ENCODE data around the gene HAPLN3. TPM values are rescaled to one million over a fixed set of nuclear protein-coding genes. Genes with fewer than 3 reads are reported as not detected.

Gene HAPLN3
- total RNA-seq, 1 experiment from 2014 or later, result 8.8 TPM

- peak; percentile 55 for DNase-seq
- Mint-ChIP-seq H3K27ac (ENCODE audit: unreplicated experiment) (no peak overlapping the region), H3K36me3 (ENCODE audit: insufficient read depth, unreplicated experiment) (no peaks in the 10 kb centered on the region), H3K4me1 (ENCODE audit: low read depth, unreplicated experiment) (no peaks in the 10 kb centered on the region), H3K4me3 (ENCODE audit: low read depth, unreplicated experiment) (no peak overlapping the region), H3K9me3 (ENCODE audit: low read depth, unreplicated experiment) (no peaks in the 10 kb centered on the region), H3K27me3 (ENCODE audit: unreplicated experiment) (peaks cover 51% of the 10 kb centered on the region)
- peak; percentile 69 for TF ChIP-seq CTCF (IDR thresholded peaks at IDR 0.05; ENCODE audit: unreplicated experiment)
- CTCF ChIA-PET, result interaction anchor here (0.6 to 1.1 kb wide), 4 partner anchors 169 to 223 kb away, joined by 3 to 6 read pairs (median 4); no protein-coding TSS in a partner anchor
- intact Hi-C loops (cut with micrococcal nuclease; ENCODE audit: unreplicated experiment), result loop anchor here (1.0 to 5.0 kb wide), 2 partner anchors 177 to 357 kb away; no protein-coding TSS in a partner anchor
- BruUV-seq (replicated peaks), result no TSS peak
Observed at GRCh38 chr15:88834211-88834812, 61.0 kb downstream of the HAPLN3 start.

GRCh38 chr15:88833731-88834100, 61.6 kb downstream of the HAPLN3 start:
- CTCF ChIA-PET, result interaction anchor here (0.6 to 1.1 kb wide), 4 partner anchors 177 to 1556 kb away, joined by 3 to 6 read pairs (median 4); no protein-coding TSS in a partner anchor
- H3K9me3 Mint-ChIP-seq (ENCODE audit: low read depth, unreplicated experiment), result no peaks in the 10 kb centered on the region
- DNase-seq, result no peak
- no peak overlapping the region for H3K27ac Mint-ChIP-seq (ENCODE audit: unreplicated experiment)
- no peak overlapping the region for H3K4me3 Mint-ChIP-seq (ENCODE audit: low read depth, unreplicated experiment)
- H3K27me3 Mint-ChIP-seq (ENCODE audit: unreplicated experiment), result peaks cover 51% of the 10 kb centered on the region
- no peak for TF ChIP-seq CTCF (IDR thresholded peaks at IDR 0.05; ENCODE audit: unreplicated experiment)
- BruUV-seq (replicated peaks), result no TSS peak
- intact Hi-C loops (cut with micrococcal nuclease; ENCODE audit: unreplicated experiment), result loop anchor here (1.0 to 5.0 kb wide), 2 partner anchors 176 to 356 kb away; no protein-coding TSS in a partner anchor
- H3K36me3 Mint-ChIP-seq (ENCODE audit: insufficient read depth, unreplicated experiment), result no peaks in the 10 kb centered on the region
- H3K4me1 Mint-ChIP-seq (ENCODE audit: low read depth, unreplicated experiment), result no peaks in the 10 kb centered on the region

- TF ChIP-seq CTCF (IDR thresholded peaks at IDR 0.05; ENCODE audit: unreplicated experiment), result no peak
- intact Hi-C loops (cut with micrococcal nuclease; ENCODE audit: unreplicated experiment), result loop anchor here (5.0 kb wide), 1 partner anchor 356 kb away; no protein-coding TSS in a partner anchor
- DNase-seq, result no peak
- H3K4me3 Mint-ChIP-seq (ENCODE audit: low read depth, unreplicated experiment), result no peak overlapping the region
- H3K36me3 Mint-ChIP-seq (ENCODE audit: insufficient read depth, unreplicated experiment), result no peaks in the 10 kb centered on the region
- BruUV-seq (replicated peaks), result no TSS peak
- CTCF ChIA-PET, result interaction anchor here (0.6 kb wide), 1 partner anchor 1556 kb away, joined by 3 read pairs; no protein-coding TSS in a partner anchor
- H3K4me1 Mint-ChIP-seq (ENCODE audit: low read depth, unreplicated experiment), result no peaks in the 10 kb centered on the region
- peaks cover 51% of the 10 kb centered on the region for H3K27me3 Mint-ChIP-seq (ENCODE audit: unreplicated experiment)
- H3K9me3 Mint-ChIP-seq (ENCODE audit: low read depth, unreplicated experiment), result no peaks in the 10 kb centered on the region
- no peak overlapping the region for H3K27ac Mint-ChIP-seq (ENCODE audit: unreplicated experiment)
Observed at GRCh38 chr15:88832820-88833730, 62.3 kb downstream of the HAPLN3 start.

GRCh38 chr15:88830016-88830415, 65.3 kb downstream of the HAPLN3 start:
- Mint-ChIP-seq H3K27ac (ENCODE audit: unreplicated experiment) (no peak overlapping the region), H3K27me3 (ENCODE audit: unreplicated experiment) (peaks cover 65% of the 10 kb centered on the region), H3K4me3 (ENCODE audit: low read depth, unreplicated experiment) (no peak overlapping the region), H3K9me3 (ENCODE audit: low read depth, unreplicated experiment) (no peaks in the 10 kb centered on the region), H3K4me1 (ENCODE audit: low read depth, unreplicated experiment) (no peaks in the 10 kb centered on the region), H3K36me3 (ENCODE audit: insufficient read depth, unreplicated experiment) (no peaks in the 10 kb centered on the region)
- CTCF ChIA-PET, result no interaction called here
- no peak for DNase-seq
- BruUV-seq (replicated peaks), result no TSS peak
- no peak for TF ChIP-seq CTCF (IDR thresholded peaks at IDR 0.05; ENCODE audit: unreplicated experiment)
- intact Hi-C loops (cut with micrococcal nuclease; ENCODE audit: unreplicated experiment), result loop anchor here (5.0 kb wide), 1 partner anchor 353 kb away; no protein-coding TSS in a partner anchor
